ENCODE results near the gene BPIFB4.
"Not testable (repeated sequence)": the region's sequence is repeated elsewhere in the genome, so short reads cannot be mapped to it uniquely, and the experiment has no call there.

Gene BPIFB4

GRCh38 chr20:33110147-33110825 lies 30.8 kb downstream of the BPIFB4 start:
- DNase-seq (ENCODE audit: low read depth): no peak
- TF ChIP-seq MYC (IDR thresholded peaks at IDR 0.05; ENCODE audit: low read depth, low read length) (no peak), MAX (IDR thresholded peaks at IDR 0.05; ENCODE audit: low read depth, low read length) (no peak), CTCF (IDR thresholded peaks at IDR 0.05; ENCODE audit: low read depth, low read length) (no peak), POLR2A (IDR thresholded peaks at IDR 0.05; ENCODE audit: extremely low read depth, insufficient read length) (no peak)
- no peak overlapping the region for H3K4me3 ChIP-seq (ENCODE audit: low read depth, low read length)

GRCh38 chr20:33111306-33111705 lies 31.9 kb downstream of the BPIFB4 start:
- H3K4me3 ChIP-seq (ENCODE audit: low read depth, low read length): no peak overlapping the region
- TF ChIP-seq CTCF (IDR thresholded peaks at IDR 0.05; ENCODE audit: low read depth, low read length) (no peak), MAX (IDR thresholded peaks at IDR 0.05; ENCODE audit: low read depth, low read length) (no peak), POLR2A (IDR thresholded peaks at IDR 0.05; ENCODE audit: extremely low read depth, insufficient read length) (no peak)
- no peak for DNase-seq (ENCODE audit: low read depth)

GRCh38 chr20:33112547-33113386 lies 33.3 kb downstream of the BPIFB4 start:
- no peak for TF ChIP-seq CTCF (IDR thresholded peaks at IDR 0.05; ENCODE audit: low read depth, low read length)
- TF ChIP-seq MYC (IDR thresholded peaks at IDR 0.05; ENCODE audit: low read depth, low read length): no peak
- no peak for TF ChIP-seq MAX (IDR thresholded peaks at IDR 0.05; ENCODE audit: low read depth, low read length)
- no peak for TF ChIP-seq POLR2A (IDR thresholded peaks at IDR 0.05; ENCODE audit: extremely low read depth, insufficient read length)

GRCh38 chr20:33113387-33113908 lies 34.0 kb downstream of the BPIFB4 start:
- no peak for TF ChIP-seq MYC (IDR thresholded peaks at IDR 0.05; ENCODE audit: low read depth, low read length)
- no peak for TF ChIP-seq POLR2A (IDR thresholded peaks at IDR 0.05; ENCODE audit: extremely low read depth, insufficient read length)
- TF ChIP-seq MAX (IDR thresholded peaks at IDR 0.05; ENCODE audit: low read depth, low read length): no peak
- TF ChIP-seq CTCF (IDR thresholded peaks at IDR 0.05; ENCODE audit: low read depth, low read length): no peak
- no peak for DNase-seq (ENCODE audit: low read depth)
- no peak overlapping the region for H3K4me3 ChIP-seq (ENCODE audit: low read depth, low read length)

More at GRCh38 chr20:33112547-33113386, 33.3 kb downstream of the BPIFB4 start:
- no peak for DNase-seq (ENCODE audit: low read depth)
- no peak overlapping the region for H3K4me3 ChIP-seq (ENCODE audit: low read depth, low read length)

- not testable (repeated sequence) for H3K4me3 ChIP-seq (ENCODE audit: low read depth, low read length); DNase-seq (ENCODE audit: low read depth)
Observed at GRCh38 chr20:33115501-33115900, 36.1 kb downstream of the BPIFB4 start.
